AG08396 (cell line): ENCODE data around the gene SLMAP.
A peak's percentile ranks its signal among the peaks of the same experiment; 100 is the strongest.

ENCODE experiments used
- DNase-seq: peaks from one replicate; pipeline ENCODE4 v3.0.0; 2012; ENCODE audit warnings: low spot score, mixed read lengths

Gene SLMAP, protein sequence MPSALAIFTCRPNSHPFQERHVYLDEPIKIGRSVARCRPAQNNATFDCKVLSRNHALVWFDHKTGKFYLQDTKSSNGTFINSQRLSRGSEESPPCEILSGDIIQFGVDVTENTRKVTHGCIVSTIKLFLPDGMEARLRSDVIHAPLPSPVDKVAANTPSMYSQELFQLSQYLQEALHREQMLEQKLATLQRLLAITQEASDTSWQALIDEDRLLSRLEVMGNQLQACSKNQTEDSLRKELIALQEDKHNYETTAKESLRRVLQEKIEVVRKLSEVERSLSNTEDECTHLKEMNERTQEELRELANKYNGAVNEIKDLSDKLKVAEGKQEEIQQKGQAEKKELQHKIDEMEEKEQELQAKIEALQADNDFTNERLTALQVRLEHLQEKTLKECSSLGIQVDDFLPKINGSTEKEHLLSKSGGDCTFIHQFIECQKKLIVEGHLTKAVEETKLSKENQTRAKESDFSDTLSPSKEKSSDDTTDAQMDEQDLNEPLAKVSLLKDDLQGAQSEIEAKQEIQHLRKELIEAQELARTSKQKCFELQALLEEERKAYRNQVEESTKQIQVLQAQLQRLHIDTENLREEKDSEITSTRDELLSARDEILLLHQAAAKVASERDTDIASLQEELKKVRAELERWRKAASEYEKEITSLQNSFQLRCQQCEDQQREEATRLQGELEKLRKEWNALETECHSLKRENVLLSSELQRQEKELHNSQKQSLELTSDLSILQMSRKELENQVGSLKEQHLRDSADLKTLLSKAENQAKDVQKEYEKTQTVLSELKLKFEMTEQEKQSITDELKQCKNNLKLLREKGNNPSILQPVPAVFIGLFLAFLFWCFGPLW

GRCh38 chr3:57755741-57756527 lies at the start of gene SLMAP:
SLMAP (plus strand) TSS chr3:57756309; CDS start chr3:57757652, 1,343 bp downstream.
- peak; percentile 95 for DNase-seq

- DNase-seq, result peak; percentile 44
Observed at GRCh38 chr3:57706462-57706861, 49.6 kb upstream of the SLMAP start.

DNA sequence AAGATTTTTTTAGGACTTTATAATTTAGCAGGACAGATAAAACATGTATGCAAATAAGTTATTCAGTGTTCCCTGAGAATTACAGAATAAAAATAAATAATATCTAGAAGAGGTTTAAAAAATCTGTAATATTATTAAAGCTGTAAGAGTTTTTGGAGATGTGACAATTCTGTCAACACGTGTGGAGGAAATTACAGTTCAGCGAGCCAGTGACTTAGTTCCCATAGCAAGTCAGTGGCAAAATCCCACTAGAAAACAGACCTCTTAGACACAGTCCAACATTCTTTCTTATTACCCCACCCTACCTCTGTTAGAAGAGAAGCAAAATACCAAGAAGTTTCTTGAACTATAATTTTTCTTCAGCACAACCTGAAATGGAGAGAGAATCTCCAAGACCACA lies 47.1 kb upstream of the SLMAP start:
- DNase-seq, result no peak

DNA sequence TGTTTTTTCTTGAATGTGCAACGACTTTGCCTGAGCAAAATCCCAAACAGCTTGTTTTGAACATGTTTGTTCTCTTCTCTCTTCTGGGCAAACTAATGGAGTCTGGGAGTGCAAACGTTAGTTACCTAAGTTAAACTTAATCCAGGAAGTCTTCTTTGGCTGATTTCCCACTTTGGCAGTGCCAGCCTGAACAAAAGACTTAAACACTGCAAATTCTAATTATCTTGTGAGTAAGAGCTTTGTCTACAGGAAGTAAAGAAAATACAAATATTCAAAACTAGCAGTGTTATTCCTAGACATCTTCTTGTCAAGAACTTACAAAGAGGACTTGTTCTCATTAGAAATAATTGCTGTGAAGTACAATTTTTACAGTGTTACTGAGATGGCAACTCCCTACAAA lies 46.5 kb upstream of the SLMAP start:
- no peak for DNase-seq

DNA sequence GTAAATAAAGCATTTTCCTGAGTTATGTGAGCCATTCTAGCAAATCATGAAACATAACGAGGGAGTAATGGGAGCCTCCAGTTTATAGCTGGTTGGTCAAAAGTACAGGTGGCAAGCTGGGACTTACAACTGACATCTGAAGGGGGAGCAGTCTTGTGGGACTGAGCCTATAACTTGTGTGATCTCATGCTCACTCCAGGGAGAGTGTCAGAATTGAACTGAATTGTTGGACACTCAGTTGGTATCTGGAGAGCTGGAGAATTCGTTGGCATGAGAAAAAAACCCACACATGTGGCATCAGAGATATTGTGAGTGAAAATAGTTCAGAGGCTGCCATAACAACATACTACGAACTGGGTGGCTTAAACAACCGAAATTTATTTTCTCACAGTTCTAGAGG lies 40.4 kb upstream of the SLMAP start:
- DNase-seq, result no peak

- DNase-seq, result no peak
Observed at GRCh38 chr3:57717205-57717868, 38.8 kb upstream of the SLMAP start.

DNA sequence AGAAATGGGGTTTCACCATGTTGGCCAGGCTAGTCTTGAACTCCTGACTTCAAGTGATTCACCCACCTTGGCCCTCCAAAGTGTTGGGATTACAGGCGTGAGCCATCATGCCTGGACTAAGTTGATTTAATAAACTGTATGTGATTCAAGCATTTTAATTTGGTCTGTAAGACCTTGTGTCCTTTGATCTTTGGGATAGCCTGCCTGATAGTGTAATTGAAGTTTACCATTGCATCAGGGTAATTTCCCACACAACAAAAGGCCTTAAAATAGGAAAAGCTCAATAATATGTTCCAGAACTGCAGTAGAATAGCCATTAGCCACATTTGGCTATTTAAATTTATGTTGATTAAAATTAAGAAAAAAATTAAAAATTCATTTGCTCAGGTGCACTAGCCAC lies 38.0 kb upstream of the SLMAP start:
- no peak for DNase-seq

GRCh38 chr3:57726397-57726796 lies 29.7 kb upstream of the SLMAP start:
- no peak for DNase-seq

GRCh38 chr3:57727106-57727505 lies 29.0 kb upstream of the SLMAP start:
- no peak for DNase-seq

DNA sequence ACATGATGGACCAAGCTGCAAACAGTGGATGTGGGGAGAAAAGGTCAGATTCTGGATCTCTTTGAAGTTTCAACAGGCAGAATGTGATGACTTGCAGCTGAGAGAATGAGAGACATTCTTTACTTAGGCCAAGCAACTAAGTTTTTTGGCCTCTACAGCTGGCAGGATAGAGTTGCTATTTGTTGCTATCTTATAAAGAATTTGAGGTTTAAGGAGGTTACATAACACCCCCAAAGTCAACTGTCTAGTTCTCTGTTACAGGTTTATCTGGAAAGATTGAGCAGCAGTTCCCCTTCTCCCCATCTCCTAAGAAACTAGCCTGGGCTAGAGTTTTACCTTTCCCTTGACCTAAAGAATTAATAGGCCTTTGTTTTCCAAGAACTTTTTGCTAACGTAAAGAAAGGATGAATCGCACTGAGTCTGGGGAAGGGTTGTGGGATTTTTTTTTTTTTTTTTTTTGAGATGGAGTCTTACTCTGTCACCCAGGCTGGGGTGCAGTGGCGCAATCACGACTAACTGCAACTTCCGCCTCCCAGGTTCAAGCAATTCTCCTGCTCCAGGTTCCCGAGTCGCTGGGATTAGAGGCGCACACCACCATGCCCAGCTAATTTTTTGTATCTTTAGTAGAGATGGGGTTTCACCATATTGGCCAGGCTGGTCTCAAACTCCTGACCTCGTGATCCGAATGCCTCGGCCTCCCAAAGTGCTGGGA lies 26.6 kb upstream of the SLMAP start:
- peak; percentile 16 for DNase-seq

DNA sequence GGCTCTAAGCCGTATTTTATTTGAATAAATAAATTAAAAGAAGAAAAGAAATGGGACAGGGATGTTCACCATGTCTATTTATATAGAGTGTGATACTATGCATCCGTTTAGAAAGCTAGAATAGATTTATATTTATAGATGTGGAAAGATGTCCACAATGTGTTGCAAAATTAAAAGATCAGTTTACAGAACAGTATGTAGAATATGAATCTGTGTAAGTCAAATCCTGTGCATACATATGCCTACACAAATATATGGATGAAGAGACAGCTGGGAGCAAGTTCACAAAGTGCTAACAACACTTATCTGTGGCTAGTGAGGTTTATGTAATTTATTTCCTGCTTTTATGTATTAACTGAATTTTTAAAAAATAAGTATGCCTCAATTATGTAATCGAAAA lies 25.4 kb upstream of the SLMAP start:
- no peak for DNase-seq

DNA sequence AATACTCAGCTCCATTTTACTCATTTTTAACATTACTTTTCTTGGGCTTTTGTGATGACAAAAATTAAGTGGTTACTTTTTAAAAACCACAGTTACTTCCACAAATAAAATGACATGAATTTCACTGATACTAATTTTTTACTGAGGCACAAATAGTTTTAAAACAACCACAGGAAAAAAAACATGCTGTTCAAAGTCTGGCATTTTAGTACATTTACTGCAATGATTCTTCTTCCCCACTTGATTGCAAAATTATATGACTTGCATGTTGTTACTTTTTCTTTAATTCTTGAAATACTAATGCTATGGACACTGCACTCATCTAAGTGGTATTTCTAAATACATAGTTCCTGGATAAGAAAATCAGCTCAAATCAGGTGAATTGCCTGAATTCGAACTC lies 24.8 kb upstream of the SLMAP start:
- DNase-seq, result no peak

GRCh38 chr3:57733790-57734189 lies 22.3 kb upstream of the SLMAP start:
- DNase-seq, result peak; percentile 19

DNA sequence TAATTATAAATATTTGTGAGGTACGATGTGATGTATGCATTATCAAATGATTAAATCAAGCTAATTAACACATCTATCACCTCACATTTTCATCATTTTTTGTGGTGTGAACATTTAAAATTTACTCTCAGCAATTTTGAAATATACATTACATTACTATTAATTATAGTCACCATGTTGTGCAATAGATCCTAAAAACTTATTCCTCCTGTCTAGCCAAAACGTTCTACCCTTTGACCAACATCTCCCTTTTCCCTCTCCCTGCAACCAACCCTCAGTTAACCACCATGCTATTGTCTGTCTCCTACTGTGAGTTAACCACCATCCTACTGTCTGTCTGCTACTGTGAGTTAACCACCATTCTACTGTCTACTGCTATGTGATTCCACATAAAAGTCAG lies 20.7 kb upstream of the SLMAP start:
- DNase-seq, result no peak

DNA sequence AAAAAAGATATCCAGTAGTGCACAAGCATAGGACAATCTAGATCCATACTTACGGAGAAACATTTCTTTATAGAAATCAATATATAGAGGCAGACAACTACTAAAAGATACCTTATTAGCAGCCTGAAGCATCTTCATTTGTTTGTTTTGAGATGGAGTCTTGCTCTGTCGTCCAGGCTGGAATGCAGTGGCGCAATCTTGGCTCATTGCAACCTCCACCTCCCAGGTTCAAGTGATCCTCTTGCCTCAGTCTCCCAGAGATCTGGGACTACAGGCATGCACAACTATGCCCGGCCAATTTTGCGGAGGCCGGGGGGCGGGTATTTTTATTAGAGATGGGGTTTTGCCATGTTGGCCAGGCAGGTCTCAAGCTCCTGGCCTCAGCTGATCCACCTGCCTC lies 18.3 kb upstream of the SLMAP start:
- no peak for DNase-seq

DNA sequence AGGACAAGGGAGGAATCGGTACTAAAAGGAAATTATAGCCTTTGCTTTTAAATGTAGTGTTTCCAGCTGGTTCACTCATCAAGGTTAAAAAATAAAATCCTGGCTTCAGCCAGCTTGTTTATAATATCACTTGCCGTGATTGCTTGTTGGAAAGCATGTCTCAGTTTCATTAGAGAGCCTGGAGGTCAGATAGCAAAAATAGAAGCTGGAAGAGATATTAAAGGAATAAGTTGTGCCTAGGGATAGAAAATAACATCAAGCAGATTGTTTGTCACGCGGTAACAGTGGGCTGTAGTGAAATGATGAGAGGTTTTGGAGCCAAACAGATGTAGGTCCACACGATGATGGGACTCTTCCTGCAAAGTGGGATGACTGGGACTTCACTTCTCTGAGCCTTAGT lies 17.7 kb upstream of the SLMAP start:
- no peak for DNase-seq

DNA sequence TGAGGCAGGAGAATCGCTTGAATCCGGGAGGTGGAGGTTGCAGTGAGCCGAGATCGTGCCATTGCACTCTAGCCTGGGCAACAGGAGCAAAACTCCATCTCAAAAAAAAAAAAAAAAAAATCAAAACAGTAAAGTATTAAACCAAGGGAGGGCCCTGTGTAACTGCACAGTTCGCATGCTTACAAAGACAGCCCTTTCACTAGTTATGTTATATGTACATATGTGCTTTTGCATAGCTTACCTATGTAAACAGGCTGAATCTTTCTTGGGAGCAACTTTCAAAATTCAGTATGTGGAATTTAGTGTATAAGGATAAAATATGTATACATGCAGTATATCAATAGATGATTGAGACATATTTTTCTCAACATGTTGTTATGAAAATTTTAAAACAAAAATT lies 16.1 kb upstream of the SLMAP start:
- no peak for DNase-seq

GRCh38 chr3:57743496-57743895 lies 12.6 kb upstream of the SLMAP start:
- DNase-seq, result no peak

DNA sequence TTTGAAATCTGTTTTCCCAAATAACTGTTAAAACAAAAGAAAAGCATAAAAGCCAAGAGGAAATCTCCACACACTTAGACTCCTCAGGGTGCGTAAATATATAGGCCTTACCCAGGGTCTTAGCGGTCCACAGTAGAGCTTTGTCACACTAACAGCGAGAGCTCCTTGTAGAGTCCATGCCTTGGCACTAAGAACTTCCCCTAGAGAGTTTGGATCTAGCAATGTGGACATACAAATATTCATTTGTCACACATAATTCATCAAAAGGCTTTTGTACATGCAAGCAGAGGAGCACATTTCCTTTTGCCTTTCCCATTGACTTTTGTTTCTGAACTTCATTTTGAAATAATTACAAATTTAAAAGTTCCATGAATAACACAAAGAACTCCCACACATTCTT lies 11.0 kb upstream of the SLMAP start:
- DNase-seq, result no peak

- no peak for DNase-seq
Observed at GRCh38 chr3:57746156-57747010, 9.7 kb upstream of the SLMAP start.
